ENCODE data around the gene MACROH2A1. TPM values are rescaled to one million over a fixed set of nuclear protein-coding genes. Genes with fewer than 3 reads are reported as not detected.
A peak's percentile ranks its signal among the peaks of the same experiment; 100 is the strongest.

The MACROH2A1 gene
- 126 and 141 TPM in 2 replicates for total RNA-seq (2012; rRNA removed)
- 122 and 132 TPM in 2 replicates for polyA plus RNA-seq (2012; rRNA removed)
- polyA plus RNA-seq (2012; cell fraction: cytosol; rRNA removed) = 111 and 126 TPM in 2 replicates
- 211 and 389 TPM in 2 replicates for polyA plus RNA-seq (2012; cell fraction: nucleus; rRNA removed; ENCODE audit: low replicate concordance)
- Bru-seq, nascent RNA = percentile 89 among the genes with signal in this experiment
- percentile 67 among the genes with signal in this experiment for BruChase-seq, experiment 1, labeled RNA remaining after a 6-hour chase
- percentile 87 among the genes with signal in this experiment for BruChase-seq, experiment 2, labeled RNA remaining after a 2-hour chase
- long read RNA-seq, full-length matches to known transcripts = 61 of 180 reads
- long read RNA-seq, partial matches to known transcripts = 4 of 180 reads
- long read RNA-seq, other reads (novel, unspliced or antisense) = 115 of 180 reads

DNA sequence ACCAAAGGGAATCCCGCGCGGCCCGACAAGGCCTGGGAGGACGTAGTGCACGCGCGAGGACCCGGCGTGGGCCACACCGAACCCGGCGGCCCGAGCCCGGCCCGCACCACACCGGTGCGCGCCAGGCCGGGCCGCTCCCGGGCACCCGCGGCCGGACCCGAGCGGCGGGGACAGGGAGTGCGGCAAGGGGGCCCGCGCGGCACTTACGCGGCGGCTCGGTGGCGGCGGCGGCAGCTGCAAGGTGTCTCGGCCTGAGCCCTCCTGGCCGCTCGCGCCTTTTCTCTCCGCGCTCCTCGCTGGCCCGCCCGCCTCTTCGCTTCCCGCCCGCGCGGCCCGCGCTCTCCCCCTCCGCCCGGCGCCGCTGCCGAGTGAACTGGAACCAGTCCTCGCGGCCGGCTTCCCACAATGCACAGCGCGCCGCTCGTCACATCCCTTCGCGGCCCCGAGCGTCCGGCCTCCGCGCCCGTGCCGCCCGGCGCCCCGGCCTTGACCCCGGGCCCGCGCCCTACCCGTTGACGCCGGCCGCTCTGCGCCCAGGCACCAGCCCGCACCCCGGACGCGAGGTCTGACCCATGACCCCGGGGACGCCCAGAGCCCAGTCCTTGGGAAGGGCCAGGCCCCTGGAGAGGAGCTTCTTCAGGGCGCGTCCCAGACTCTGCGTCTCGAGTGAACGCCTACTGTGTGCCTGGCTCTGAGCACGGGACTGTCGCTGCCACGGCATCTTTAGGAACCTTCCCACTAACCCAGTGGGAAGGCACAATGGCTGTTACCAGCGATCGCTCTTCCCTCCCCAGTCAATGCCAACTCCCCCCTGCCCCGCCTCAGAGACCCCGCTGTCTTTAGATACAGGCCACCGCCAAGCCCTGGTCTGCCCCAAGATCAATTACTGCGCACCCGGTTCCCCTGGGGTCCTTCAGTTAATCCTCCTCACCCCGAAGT lies at the start of gene MACROH2A1:
Gene MACROH2A1, minus strand, starts transcription at position 377 of the 939 bp plus-strand sequence. CDS start 10,138 bp downstream, outside the sequence.
- Histone ChIP-seq H4K91ac (ENCODE audit: insufficient read depth, low read depth, low read length) (peak within 1 kb of the TSS; percentile 93), H4K5ac (ENCODE audit: low read depth, low read length) (peak within 1 kb of the TSS; percentile 100), H3K4ac (ENCODE audit: low read depth, low read length) (peak within 1 kb of the TSS; percentile 98), H3K56ac (ENCODE audit: extremely low read depth, insufficient read depth, low read length) (peak within 1 kb of the TSS; percentile 60), H4K8ac (ENCODE audit: low read depth in 2 of 2, low read length in 2 of 2) (peak within 1 kb of the TSS; percentile 99 to 100), H3K27ac (ENCODE audit: insufficient read depth, low read length) (peak within 1 kb of the TSS; percentile 91), H3K79me1 (ENCODE audit: low read depth in 1 of 2, low read length in 2 of 2) (peaks cover 10 to 49% of the 10 kb centered on the region in 2 experiments), H2AK9ac (replicated peaks; ENCODE audit: low read depth, low read length, poor library complexity) (peak within 1 kb of the TSS; percentile 85), H2AFZ (replicated peaks; ENCODE audit: low read length, poor library complexity) (peak within 1 kb of the TSS; percentile 98), H3K14ac (replicated peaks; ENCODE audit: low read depth, low read length) (peak within 1 kb of the TSS; percentile 99), H3K23ac (ENCODE audit: low read depth, low read length) (peak within 1 kb of the TSS; percentile 79), H2BK20ac (ENCODE audit: low read depth, low read length) (peak within 1 kb of the TSS; percentile 28; the same call in 1 of the 2 replicates), H3K27me3 (ENCODE audit: control insufficient read depth, insufficient read depth, low read length) (no peaks in the 10 kb centered on the region), H2AK5ac (ENCODE audit: low read depth, low read length) (peak within 1 kb of the TSS; percentile 87), H3K36me3 (ENCODE audit: control insufficient read depth, insufficient read depth, low read length) (no peaks in the 10 kb centered on the region), H3K9me1 (ENCODE audit: insufficient read depth, low read length) (peaks cover 22% of the 10 kb centered on the region), H2BK120ac (ENCODE audit: low read depth, low read length) (peak within 1 kb of the TSS; percentile 86), H3K4me3 (ENCODE audit: insufficient read depth, low read depth, low read length) (peak within 1 kb of the TSS; percentile 66), H3K9me3 (ENCODE audit: control insufficient read depth, insufficient read depth, low read length) (no peaks in the 10 kb centered on the region), H2BK15ac (ENCODE audit: low read depth, low read length) (peak within 1 kb of the TSS; percentile 18; the same call in 1 of the 3 replicates), H3K4me1 (ENCODE audit: control insufficient read depth, insufficient read depth, low read length) (peaks cover 14% of the 10 kb centered on the region), H4K20me1 (ENCODE audit: insufficient read depth, low read length) (peaks cover 42% of the 10 kb centered on the region), H3K4me2 (ENCODE audit: low read depth, low read length) (peak within 1 kb of the TSS; percentile 99), H3K18ac (ENCODE audit: low read depth, low read length) (peak within 1 kb of the TSS; percentile 89), H2BK5ac (ENCODE audit: low read depth, low read length, poor library complexity, severe bottlenecking) (peak within 1 kb of the TSS; percentile 87), H3K9ac (ENCODE audit: low read depth, low read length) (peak within 1 kb of the TSS; percentile 89)
- ChIA-PET POLR2A (ENCODE audit: unreplicated experiment) (interaction anchor here (0.6 kb wide), 1 partner anchor 35 kb away, joined by 3 read pairs; no protein-coding TSS in a partner anchor), CTCF (interaction anchor here (0.6 kb wide), 1 partner anchor 9 kb away, joined by 5 read pairs; no protein-coding TSS in a partner anchor)
- no TSS peak for BruUV-seq (replicated peaks)
- intact Hi-C loops (cut with micrococcal nuclease) (no loop called here), dilution Hi-C loops (cut with HindIII; ENCODE audit: low sequenced_read_pairs, unreplicated experiment) (no loop called here), in situ Hi-C loops (cut with MboI; ENCODE audit: low sequenced_read_pairs) (no loop called here)
- DNase-seq (peak; percentile 79), ATAC-seq (ENCODE audit: low read depth) (peak; percentile 93)
- WGBS, 2 experiments (ENCODE audit: extremely low coverage in 2 of 2, insufficient read length in 1 of 2) = 0% methylated on average over 27 of the region's 109 CpGs; no CpG with 5 or more reads in 1 of the 2 experiments
- TF ChIP-seq CHD1 (IDR thresholded peaks at IDR 0.05; ENCODE audit: low read depth, low read length) = no peak
- peak; percentile 92 for TF ChIP-seq BHLHE40 (IDR thresholded peaks at IDR 0.05; ENCODE audit: low read depth, low read length)
- TF ChIP-seq NFE2L2 (IDR thresholded peaks at IDR 0.05; ENCODE audit: low read depth, low read length) = no peak
- no peak for TF ChIP-seq MAFK (IDR thresholded peaks at IDR 0.05; ENCODE audit: low read depth, low read length)
- TF ChIP-seq, protein P1, sequence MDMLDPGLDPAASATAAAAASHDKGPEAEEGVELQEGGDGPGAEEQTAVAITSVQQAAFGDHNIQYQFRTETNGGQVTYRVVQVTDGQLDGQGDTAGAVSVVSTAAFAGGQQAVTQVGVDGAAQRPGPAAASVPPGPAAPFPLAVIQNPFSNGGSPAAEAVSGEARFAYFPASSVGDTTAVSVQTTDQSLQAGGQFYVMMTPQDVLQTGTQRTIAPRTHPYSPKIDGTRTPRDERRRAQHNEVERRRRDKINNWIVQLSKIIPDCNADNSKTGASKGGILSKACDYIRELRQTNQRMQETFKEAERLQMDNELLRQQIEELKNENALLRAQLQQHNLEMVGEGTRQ (IDR thresholded peaks at IDR 0.05; ENCODE audit: low read depth, low read length) = no peak
- peak; percentile 76; the same call in 1 of the 2 replicates for TF ChIP-seq MAZ (IDR thresholded peaks at IDR 0.05; ENCODE audit: borderline replicate concordance, low read depth, low read length)
- no peak for TF ChIP-seq RAD21 (IDR thresholded peaks at IDR 0.05; ENCODE audit: low read length)
- TF ChIP-seq MXI1 (IDR thresholded peaks at IDR 0.05; ENCODE audit: borderline replicate concordance, low read depth, low read length) = 0 out of 2 replicates have a peak, but pooled peaks have one; percentile 16
- no peak for TF ChIP-seq RFX5 (IDR thresholded peaks at IDR 0.05; ENCODE audit: low read depth, low read length)
- no peak for TF ChIP-seq FOS (IDR thresholded peaks at IDR 0.05; ENCODE audit: low read depth, low read length)
- TF ChIP-seq, protein P2, sequence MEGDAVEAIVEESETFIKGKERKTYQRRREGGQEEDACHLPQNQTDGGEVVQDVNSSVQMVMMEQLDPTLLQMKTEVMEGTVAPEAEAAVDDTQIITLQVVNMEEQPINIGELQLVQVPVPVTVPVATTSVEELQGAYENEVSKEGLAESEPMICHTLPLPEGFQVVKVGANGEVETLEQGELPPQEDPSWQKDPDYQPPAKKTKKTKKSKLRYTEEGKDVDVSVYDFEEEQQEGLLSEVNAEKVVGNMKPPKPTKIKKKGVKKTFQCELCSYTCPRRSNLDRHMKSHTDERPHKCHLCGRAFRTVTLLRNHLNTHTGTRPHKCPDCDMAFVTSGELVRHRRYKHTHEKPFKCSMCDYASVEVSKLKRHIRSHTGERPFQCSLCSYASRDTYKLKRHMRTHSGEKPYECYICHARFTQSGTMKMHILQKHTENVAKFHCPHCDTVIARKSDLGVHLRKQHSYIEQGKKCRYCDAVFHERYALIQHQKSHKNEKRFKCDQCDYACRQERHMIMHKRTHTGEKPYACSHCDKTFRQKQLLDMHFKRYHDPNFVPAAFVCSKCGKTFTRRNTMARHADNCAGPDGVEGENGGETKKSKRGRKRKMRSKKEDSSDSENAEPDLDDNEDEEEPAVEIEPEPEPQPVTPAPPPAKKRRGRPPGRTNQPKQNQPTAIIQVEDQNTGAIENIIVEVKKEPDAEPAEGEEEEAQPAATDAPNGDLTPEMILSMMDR (conservative IDR thresholded peaks at IDR 0.05; ENCODE audit: low read depth, low read length) = no peak

All from IMR-90 (cell line).